Measurements from ENCODE around the gene RNU7-1.

The RNU7-1 gene

DNA sequence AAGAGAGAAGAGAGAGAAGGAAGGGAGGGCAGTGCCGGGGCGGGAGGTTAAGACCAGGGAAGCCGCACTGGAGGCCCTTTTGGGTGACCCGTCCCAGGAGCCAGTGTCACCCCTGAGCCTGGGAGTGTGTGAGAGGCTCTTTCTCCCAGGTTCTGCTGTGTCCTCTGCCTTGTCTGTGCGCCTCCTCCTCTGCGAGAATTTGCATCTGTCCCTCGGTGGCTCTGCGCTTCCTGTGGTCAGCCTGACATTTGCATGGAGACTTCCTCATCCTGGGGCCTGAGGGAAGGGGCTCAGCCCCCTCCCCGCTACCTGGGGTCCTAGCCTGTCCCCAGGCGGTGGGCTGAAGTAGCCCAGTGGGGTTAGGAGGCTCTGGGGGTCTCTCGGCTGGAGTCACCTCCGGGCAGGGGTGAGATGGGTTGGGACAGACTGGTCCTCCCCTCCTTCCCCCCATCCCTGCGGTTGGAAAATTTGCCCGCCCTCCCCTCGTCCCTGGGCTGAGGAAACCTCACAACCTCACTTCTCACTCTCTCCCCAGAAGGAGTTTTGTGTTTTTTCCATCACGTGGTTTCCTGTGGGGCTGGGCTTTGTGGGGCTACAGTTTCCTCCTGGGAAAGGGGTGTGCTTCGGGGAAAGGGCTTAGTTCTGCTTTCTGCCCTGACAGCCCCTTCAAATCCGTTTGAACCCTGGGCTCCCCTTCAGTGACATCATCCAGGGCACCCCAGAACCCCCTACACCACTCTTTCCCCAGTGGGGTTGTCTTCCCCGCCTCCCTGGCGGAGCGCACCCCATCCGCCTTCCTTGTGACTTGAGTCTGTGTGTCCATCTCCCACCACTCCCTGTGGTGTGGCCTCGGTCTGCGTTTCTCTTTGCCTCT lies 10.1 kb downstream of the RNU7-1 start:
- DNase-seq (ENCODE audit: low spot score) = no peak

DNA sequence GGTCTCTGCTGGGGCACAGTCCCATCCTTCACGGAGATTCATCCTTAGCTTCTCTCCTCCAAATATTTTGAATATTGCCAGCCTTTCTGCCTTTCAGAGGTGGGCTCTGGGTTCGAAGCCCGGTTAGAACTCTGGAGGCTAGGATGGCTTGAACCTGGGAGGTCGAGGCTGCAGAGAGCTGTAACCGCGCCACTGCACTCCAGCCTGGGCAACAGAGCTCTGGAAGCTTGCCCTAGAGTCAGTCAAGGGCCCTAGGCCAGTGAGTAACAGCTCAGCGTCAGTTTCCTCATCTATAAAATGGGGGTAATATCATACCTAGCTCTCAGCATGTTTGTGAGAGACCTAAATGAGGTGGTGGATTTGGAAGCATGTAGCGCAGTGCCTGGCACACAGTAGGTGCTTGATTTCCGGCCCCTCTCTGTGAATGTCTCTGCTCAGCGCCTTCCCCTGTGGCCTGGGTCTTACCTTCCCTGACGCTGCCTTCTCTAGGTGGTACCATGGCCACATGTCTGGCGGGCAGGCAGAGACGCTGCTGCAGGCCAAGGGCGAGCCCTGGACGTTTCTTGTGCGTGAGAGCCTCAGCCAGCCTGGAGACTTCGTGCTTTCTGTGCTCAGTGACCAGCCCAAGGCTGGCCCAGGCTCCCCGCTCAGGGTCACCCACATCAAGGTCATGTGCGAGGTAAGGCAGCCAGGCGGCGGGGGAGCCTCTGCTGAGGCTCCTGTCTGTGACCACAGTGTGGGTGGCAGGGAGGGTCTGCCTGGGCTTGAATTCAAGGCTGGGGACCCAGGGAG lies 10.9 kb downstream of the RNU7-1 start:
- no peak for DNase-seq (ENCODE audit: low spot score)

DNA sequence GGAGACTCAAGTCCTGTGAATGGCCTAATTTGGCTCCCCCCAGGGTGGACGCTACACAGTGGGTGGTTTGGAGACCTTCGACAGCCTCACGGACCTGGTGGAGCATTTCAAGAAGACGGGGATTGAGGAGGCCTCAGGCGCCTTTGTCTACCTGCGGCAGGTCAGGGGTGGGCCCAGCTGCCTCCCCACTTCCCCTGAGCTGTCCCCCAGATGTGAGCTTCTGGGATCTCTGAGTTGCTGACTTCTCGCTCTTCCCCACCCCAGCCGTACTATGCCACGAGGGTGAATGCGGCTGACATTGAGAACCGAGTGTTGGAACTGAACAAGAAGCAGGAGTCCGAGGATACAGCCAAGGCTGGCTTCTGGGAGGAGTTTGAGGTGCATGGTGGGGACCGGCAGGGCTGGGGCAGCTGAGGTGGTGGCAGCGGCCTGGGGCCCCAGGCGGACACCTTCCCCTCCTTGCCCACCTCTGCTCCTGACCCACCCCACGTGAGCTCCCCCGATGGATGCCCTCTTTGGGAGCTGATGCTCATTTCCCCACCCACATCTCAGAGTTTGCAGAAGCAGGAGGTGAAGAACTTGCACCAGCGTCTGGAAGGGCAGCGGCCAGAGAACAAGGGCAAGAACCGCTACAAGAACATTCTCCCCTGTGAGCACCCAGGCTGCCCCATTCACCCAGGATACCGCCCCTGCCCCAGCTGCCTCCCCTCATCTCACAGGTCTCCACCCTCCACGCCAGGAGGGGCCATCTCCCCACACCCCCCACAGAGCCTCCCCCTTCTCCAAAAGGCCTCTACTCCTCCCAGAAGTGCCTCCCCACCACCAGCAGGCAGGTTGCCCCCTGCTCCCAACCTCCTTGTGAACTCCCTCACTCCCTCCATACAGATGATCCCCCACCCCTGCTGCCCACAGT lies 11.7 kb downstream of the RNU7-1 start:
- no peak for DNase-seq (ENCODE audit: low spot score)

DNA sequence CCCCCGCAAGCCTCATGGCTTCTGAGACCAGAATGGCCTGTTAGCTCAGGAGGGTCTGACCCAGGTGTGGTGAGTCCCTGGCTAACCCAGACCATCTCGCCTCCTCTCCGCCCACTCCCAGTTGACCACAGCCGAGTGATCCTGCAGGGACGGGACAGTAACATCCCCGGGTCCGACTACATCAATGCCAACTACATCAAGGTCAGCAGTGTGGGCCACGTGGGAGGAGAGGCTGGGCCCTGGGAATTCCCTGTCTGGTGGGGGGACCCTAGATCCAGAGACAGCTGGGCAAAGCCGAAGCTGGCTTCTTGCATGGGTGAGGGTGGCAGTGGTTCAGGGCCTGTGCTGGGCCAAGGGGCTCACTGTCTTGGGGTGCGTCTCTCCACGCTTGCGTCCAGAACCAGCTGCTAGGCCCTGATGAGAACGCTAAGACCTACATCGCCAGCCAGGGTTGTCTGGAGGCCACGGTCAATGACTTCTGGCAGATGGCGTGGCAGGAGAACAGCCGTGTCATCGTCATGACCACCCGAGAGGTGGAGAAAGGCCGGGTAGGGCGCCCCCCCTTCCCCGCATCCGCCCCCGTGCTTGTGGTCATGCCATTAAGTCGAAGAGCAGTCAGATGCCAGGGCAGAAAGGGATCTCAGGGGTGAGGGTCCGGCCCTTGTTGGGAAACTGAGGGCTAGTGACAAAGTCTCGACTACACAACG lies 12.6 kb downstream of the RNU7-1 start:
- DNase-seq (ENCODE audit: low spot score) = no peak

DNA sequence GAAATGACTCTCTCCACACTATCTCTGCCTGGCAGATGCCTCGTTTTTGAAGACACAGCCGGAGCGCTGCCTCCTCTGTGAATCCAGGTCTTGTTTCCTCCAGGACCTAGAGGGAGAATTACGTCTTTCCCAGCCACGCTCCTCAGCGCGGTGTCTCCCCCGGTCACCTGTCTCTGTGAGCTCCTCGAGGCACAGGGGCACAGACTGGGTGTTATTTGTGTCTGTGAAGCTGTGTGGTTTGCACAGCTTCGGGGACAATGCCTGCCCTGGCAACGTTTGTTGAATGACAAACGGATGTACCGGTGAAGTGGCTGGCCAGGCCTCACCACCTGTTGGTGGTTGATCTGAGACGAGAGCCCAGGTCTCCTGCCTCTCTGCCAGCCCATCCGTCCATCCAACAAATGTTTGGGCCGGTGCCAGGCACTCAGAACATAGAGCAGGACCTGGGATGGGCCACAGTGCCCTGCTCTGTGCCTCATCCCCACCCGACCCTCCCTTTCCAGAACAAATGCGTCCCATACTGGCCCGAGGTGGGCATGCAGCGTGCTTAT lies 13.6 kb downstream of the RNU7-1 start:
- no peak for DNase-seq (ENCODE audit: low spot score)

DNA sequence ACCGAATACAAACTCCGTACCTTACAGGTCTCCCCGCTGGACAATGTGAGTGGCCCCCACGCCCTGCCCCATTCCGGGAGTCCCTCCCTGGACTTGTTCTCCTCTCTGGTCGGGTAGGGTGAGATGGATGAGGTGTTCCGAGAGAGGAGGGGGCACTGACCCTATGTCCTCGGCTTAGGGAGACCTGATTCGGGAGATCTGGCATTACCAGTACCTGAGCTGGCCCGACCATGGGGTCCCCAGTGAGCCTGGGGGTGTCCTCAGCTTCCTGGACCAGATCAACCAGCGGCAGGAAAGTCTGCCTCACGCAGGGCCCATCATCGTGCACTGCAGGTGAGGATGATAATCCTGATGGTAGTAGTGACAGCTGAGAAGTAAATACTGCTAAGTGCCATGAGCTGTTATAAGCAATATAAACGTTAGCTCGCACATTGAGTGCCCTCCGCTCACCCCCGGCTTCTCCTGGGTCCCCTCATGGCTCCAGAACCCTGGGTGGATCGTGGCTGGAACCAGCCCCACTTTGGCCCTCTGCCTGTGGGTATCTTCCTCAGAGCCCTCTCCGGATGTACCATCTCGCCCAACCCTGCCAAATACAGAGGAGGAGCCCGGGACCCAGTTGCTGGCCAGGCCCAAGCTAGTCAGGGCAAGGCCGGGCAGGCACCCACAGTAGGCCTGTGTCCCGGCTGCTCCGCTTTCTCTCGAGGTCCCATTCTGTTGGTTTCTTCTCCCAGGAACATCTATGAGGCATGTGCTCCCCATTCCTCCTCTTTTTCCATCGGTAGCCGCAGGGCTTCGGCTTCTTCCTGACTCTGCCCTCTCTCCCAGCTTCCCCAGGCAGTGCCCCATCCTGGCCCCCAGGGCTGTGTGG lies 14.4 kb downstream of the RNU7-1 start:
- no peak for DNase-seq (ENCODE audit: low spot score)

DNA sequence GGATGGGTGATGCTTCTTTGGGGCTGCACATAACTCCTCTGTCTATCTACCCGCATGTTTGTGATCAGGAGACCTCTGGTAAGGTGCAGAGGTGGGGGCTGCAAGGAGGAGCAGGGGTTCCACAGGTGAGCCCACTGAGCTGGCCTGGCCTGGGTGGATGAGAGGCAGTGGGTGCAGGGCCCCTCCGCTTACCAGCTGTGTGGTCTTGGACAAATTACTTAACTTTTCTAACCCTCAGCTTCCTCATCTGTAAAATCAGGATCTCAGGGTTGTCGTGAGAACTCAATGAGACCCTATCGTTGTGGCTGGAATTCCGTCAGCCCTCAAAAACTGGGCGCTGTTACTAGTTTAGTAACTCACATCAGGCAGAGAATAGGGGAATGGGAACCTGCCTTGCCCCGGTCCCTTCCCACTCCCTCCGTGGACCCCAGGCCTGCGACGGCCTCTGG lies 15.0 kb downstream of the RNU7-1 start:
- no peak for DNase-seq (ENCODE audit: low spot score)

DNA sequence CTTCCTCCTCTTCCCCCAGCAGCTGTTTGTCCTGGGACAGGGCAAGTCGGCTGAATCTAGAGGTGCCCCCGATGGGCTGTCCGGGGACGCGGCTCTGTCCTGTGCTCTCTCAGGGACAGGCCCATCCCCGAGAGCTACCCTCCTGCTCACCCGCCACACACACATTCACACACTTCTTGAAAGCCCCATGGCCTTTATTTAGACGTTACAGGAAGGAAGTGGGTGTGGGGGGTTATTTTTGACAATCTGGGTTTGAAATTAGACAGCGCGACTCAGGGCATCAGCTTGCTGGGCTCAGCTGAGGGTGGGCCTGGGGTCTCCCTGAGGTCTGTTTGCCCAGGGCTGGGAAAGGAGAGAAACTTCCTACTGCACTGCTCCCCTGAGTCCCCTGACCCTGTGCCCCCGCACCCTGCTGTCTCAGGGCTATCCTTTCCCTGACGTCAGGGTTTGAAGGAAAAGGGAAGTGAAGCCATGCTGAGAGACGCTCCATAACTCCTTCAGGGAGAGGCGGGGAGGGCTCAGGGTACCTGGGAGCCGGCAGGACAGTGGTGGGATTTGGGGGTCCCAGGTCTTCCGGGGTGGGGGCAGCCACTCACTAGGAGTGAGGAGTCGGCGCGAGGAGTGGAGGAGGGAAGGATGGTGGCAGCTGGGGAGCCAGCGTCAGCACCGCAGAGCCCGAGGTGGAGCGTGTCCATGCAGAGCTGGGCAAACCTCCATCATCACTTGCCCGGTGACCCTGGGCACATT lies 15.6 kb downstream of the RNU7-1 start:
- DNase-seq (ENCODE audit: low spot score) = no peak

DNA sequence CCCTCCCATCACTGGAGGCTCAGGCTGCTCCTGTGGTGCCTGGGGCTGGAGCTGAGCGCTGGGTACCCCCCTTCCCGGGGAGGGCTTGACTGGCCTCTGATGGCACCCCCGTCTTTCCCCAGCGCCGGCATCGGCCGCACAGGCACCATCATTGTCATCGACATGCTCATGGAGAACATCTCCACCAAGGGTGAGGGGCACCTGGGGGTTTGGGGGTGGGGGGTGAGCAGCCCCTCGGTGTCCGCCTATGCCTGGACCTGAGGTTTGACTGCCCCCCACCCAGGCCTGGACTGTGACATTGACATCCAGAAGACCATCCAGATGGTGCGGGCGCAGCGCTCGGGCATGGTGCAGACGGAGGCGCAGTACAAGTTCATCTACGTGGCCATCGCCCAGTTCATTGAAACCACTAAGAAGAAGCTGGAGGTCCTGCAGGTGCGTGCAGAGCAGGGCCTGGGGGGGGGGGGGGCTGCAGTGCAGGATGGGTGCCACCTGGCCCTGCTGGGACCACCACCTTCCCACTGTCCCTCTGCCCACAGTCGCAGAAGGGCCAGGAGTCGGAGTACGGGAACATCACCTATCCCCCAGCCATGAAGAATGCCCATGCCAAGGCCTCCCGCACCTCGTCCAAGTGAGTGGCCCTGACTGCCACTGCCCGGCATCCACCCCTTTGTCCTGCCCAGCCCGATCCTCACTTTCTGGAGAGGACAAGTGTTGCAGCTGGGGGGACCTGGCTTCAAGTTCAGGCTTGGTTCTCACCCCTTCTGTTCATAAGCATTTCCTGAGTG lies 16.4 kb downstream of the RNU7-1 start:
- DNase-seq (ENCODE audit: low spot score) = no peak

DNA sequence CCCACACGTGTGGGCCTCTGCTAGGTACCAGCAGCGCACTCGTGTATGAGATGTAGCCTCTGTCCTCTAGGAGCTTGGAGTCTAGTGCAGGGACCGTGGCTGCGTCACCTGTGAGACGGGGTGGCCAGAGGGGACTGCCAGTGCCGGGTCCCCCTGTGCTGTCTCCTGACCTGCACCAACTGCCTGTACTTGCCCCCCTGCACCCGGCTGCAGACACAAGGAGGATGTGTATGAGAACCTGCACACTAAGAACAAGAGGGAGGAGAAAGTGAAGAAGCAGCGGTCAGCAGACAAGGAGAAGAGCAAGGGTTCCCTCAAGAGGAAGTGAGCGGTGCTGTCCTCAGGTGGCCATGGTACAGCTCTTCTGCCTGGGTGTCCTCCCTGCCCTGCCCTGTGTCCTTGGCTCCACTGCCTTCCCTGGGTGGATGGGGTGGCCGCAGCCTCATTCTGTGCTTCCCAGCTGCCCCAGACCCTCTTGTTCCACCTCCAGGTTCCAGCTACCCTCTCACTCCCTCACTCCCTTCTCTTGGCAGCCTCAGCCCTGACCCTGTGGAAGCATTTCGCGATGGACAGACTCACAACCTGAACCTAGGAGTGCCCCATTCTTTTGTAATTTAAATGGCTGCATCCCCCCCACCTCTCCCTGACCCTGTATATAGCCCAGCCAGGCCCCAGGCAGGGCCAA lies 17.1 kb downstream of the RNU7-1 start:
- no peak for DNase-seq (ENCODE audit: low spot score)

DNA sequence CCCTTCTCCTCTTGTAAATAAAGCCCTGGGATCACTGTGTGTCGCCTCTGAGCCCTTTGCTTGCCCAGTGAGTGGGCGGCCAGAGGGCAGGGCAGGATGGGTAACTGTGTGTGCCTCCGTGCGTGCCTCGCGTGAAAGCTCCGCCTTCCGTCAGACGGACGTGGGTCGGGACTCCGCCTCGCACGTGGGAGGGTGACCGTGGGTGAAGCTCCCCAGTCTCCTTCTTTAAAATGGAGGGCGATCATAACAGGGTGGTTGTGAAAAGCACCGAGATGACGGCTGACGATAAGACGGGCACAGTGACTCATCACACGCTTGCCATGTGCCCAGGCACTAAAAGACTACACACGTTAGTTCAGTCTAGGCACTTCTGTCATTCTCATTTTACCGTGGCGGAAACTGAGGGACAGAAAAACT lies 17.7 kb downstream of the RNU7-1 start:
- no peak for DNase-seq (ENCODE audit: low spot score)

DNA sequence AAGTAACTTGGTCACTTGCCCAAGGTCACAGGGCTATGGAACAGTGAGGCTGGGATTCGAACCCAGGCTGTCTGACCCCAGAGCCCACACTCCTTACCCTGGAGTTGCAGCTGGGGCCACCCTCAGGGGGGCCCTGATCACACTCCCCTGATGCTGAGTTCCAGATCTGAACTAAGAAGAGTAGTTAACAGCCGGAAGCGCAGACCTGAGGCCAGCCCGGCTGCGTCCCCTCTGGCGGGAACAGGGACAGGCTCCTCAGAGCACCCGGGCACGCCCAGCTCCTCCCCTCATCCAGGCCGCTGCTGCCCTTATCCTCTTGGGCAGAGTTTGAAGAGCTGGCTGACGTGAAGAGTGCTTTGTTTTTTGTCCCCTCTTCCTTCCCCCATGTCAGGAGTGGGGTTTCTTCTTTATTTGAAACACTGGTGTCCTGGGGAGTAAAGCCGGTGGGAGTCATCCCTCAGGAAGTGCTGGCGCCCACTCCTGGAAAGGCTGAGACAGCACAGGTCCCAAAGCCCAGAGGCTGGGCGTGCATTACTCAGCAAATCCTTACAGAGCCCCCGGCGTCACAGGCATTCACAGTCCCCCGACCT lies 18.2 kb downstream of the RNU7-1 start:
- DNase-seq (ENCODE audit: low spot score) = peak; percentile 60

DNA sequence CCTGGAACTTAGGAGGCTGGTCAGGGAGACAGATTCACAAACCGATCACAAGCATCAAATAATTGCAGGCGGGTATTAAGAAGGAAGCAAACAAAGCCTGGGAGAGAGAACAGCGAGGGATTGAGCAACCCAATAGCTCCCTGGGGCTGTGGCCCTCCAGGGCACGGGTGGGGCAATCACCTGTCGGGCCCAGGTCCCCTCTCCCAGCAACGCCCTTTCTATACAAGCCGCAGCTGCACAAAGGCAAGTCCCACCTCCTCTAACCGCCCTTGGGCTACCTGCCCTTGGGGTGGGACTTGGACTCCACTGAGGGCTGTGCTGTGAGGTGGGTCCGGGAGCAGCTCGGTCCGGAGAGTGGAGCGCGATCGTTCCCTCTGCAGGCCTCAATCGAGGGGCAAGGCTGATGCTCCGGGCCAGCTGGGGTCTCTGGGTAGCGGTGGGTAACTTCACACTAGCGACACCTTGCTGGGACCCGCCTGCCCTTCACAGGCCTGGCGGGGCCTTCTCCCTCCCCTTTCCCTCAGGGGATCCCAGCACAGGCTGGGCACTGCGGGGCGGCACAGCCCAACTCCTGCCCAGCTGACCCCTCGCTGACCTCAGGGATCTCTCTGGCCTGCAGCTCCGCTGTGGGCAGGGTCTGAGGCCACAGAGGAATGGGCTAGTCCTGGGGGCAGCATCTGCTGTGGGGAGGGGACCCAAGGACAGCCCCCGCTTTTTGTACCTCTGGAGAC lies 18.8 kb downstream of the RNU7-1 start:
- no peak for DNase-seq (ENCODE audit: low spot score)

DNA sequence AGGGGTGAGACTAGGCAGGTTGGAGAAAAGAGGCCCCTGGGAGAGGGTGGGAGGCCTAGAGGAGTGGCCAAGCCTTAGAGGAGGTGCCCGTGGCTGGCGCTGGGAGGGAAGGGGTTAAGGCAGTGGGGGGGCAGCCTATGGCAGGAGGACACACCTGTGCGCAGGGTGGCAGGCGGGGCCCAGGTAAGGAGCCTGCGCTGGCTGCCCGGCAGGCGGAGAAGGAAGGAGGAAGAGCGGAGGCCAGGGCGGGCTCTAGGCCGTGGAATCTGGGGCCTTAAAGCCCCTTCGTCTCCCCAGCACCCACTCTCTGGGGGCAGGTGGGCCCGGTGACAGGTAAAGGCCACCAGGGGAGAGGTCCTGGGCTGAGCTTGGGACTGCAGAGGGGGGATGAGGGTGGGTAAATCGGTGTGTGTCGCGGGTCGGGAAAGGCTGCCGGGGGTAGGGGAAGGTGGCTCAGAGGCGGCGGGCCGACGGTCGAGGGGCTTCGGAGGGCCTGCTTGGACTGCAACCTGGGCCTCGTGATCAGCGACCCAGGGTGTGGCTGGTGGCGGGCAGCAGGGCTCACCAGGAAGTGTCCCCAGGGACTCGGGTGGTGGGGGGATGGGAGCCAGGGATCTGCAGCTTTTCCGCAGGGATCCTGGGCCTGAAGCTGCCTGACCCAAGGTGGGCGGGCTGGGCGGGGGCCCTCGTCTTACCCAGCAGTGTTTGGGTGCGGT lies 19.6 kb downstream of the RNU7-1 start:
- DNase-seq (ENCODE audit: low spot score) = no peak

DNA sequence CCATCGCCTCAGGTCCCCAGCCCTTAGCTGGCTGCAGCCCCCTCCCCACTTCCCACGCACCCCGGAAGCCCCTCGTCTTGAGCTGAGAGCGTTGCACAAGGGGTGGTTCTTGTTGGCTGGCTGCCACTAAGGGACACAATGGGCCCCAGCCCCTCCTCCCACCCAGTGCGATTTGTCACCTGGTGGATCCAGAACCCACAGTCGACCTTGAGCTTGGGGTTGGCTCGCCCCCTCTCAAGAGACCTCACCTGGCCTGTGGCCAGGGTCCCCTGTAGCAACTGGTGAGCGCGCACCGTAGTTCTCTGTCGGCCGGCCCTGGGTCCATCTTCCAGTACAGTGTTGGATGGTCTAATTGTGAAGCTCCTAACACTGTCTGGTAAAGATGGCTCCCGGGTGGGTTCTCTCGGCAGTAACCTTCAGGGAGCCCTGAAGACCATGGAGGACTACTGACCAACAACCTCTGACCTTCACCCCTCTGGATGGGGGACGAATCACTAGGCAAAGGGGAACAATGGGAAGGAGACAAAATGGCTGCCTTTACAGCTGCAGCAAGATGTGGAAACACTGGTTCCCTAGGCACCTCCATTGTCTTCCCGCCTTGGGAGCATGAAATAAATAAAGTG lies 20.3 kb downstream of the RNU7-1 start:
- no peak for DNase-seq (ENCODE audit: low spot score)

DNA sequence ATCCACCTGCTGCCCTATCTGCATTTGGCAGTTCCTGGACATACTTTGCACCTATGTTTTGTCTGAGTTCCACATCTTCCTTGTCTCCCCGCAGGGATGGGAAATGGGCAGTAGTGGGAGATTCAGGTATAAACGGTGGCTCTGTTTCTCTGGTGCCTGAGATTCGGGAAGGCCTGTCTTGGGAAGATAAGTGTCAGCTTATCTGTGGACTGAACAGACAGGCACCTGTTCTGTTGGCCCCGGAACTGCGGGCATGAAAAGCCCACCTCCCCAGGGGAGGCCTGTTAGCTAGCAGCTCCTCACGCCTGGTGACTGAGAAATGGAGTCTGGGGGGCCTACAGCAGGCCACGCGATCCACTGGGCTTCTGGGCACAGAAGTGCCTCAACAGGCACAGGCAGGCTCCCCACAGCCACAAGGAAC lies 21.0 kb downstream of the RNU7-1 start:
- no peak for DNase-seq (ENCODE audit: low spot score)

Data from cerebellar cortex (tissue), 1 donor.